Heart right ventricle (tissue), 16 donors: ENCODE measurements around the gene TJP3. TPM values are rescaled to one million over a fixed set of nuclear protein-coding genes. Genes with fewer than 3 reads are reported as not detected.

ENCODE experiments used
- ATAC-seq, 8 donors: fragments of 200-7000 bp; cut with Tn5 transposase; one replicate each; pipeline ENCODE4 v1.9.1; 2020; ENCODE audit warnings: mild to moderate bottlenecking in 8 of 8, moderate library complexity in 8 of 8, moderate number of reproducible peaks in 1 of 8
- DNase-seq, 2 donors: peaks; one replicate each; pipeline ENCODE4 v3.0.0-alpha.2; 2020
- H3K27ac ChIP-seq, 10 donors: fragments of 200-600 bp; sonication (generic) in 2 of 10; one replicate each; pipeline versions ENCODE4 v1.5.0 to v1.8.0; 2020 to 2022; ENCODE audit warnings: mild to moderate bottlenecking in 3 of 10
- H3K27me3 ChIP-seq, 7 donors: fragments of 200-600 bp; one replicate each; pipeline ENCODE4 v1.8.0; 2021 to 2022; ENCODE audit warnings: mild to moderate bottlenecking in 2 of 7
- H3K36me3 ChIP-seq, 9 donors: fragments of 200-600 bp; sonication (generic) in 1 of 9; one replicate each; pipeline versions ENCODE4 v1.5.0 to v1.8.0; 2020 to 2022; ENCODE audit warnings: mild to moderate bottlenecking in 2 of 9
- H3K4me1 ChIP-seq, 9 donors: fragments of 200-600 bp; sonication (generic) in 1 of 9; one replicate each; pipeline versions ENCODE4 v1.5.0 to v1.8.0; 2020 to 2022; ENCODE audit warnings: mild to moderate bottlenecking in 4 of 9
- H3K4me3 ChIP-seq, 10 donors: fragments of 200-600 bp; sonication (generic) in 2 of 10; one replicate each; pipeline versions ENCODE4 v1.5.0 to v1.8.0; 2020 to 2022; ENCODE audit warnings: mild to moderate bottlenecking in 7 of 10, moderate library complexity in 2 of 10
- H3K9me3 ChIP-seq, 11 donors: fragments of 200-600 bp in 10 of 11; sonication (generic) in 2 of 11; one replicate each; pipeline versions ENCODE4 v1.5.0 to v1.8.0; 2013 to 2022; ENCODE audit warnings: mild to moderate bottlenecking in 2 of 11, control low read depth in 1 of 11, moderate library complexity in 1 of 11
- CTCF ChIP-seq, 9 donors: fragments of 200-600 bp; sonication (generic) in 2 of 9; IDR thresholded peaks; one replicate each; pipeline versions ENCODE4 v1.5.0 to v1.8.0; 2021 to 2022; ENCODE audit warnings: antibody characterized with exemption in 9 of 9, mild to moderate bottlenecking in 5 of 9, moderate library complexity in 1 of 9
- WGBS, 2 donors: extraction: QIAGEN DNeasy Blood & Tissue Kit; methylation state at CpG; one replicate each; pipeline ENCODE4 v1.1.7; 2013; ENCODE audit warnings: inconsistent platforms in 1 of 2; 5-methylcytosine and 5-hydroxymethylcytosine counted together
- intact Hi-C, 10 donors: fragments of 100-400 bp; cut with DNase I; formaldehyde crosslinking; loops; one replicate each; pipeline versions ENCODE4 v1.11.1 to v1.14.2; 2022
- polyA plus RNA-seq, 2 donors: library from polyadenylated mRNA; stranded (reverse); fragments of 200-250 nt; gene quantifications; one replicate each; pipeline ENCODE4 v1.2.3, GENCODE V29; 2013
- total RNA-seq, 10 donors: library from RNA; stranded (reverse); fragmentation: NEBNext Ultra II Directional in 3 of 10; extraction: Animal tissue kit (Norgen Biotek cat#: 25700) in 3 of 10; gene quantifications; one replicate each; pipeline versions ENCODE4 v1.2.1 to v1.2.4, GENCODE V29; 2021 to 2023
- donor health status: Arrhythmogenic right ventricular cardiomyopathy.
- donor health status: ischemic (EF 13 %, LVEDD 7.1; RV severe dilation, severe dysfunction).
- donor health status: healthy with polysubstance abuse.
- donor health status: DM: no; HTN: yes; CAD: no.
- donor health status: DM: no; HTN: no; CAD: no.
- donor health status: ischemic (EF 25% LVEDD 6.9; RV normal size, moderate dysfunction).
- donor health status: ischemic (EF 25% LVEDD 5.7; RV mildly dilated, moderate dysfunction).
- donor health status: healthy.
- donor health status: DM: yes; HTN: yes; CAD: no.
- donor health status: Ischemic cardiomyopathy.
- donor health status: ischemic (EF 35%, LVEDD 5.7; RV mildly dilated, moderate dysfunction).
- donor health status: nonischemic (EF 11% LVEDD 7.7; RV severe dilation, severe dysfunction).
- donor health status: DM: yes; HTN: yes; CAD: no.
- donor health status: PGD.
- donor health status: ischemic (EF 29% LVEDD 5.4; RV normal size, mild dysfunction).
- donor health status: nonischemic (EF 23%, LVEDD 6.1; RV moderate dilation, normal function).

Gene TJP3
- total and polyA plus RNA-seq, 12 donors, result 0.06 to 0.49 (median 0.25) TPM; not detected in 8

GRCh38 chr19:3678188-3678587 is 30.0 kb upstream of the TJP3 start:
- intact Hi-C loops, result no loop called here
- Histone ChIP-seq H3K36me3 (peaks cover 0 to 21% (median 0%) of the 10 kb centered on the region in 9 donors), H3K4me1 (peaks cover 3 to 19% (median 8%) of the 10 kb centered on the region in 9 donors), H3K9me3 (peaks cover 0 to 7% (median 0%) of the 10 kb centered on the region in 11 donors), H3K4me3 (no peak overlapping the region), H3K27me3 (no peaks in the 10 kb centered on the region), H3K27ac (no peak overlapping the region)
- TF ChIP-seq CTCF (IDR thresholded peaks at IDR 0.05), result no peak
- 100% methylated on average over 3 of the region's 3 CpGs for WGBS, 2 donors
- DNase-seq (no peak), ATAC-seq (no peak)

- H3K36me3 ChIP-seq, result peaks cover 0 to 21% (median 2%) of the 10 kb centered on the region in 9 donors
- peaks cover 0 to 3% (median 0%) of the 10 kb centered on the region in 11 donors for H3K9me3 ChIP-seq
- TF ChIP-seq CTCF (IDR thresholded peaks at IDR 0.05), result no peak
- H3K4me3 ChIP-seq, result no peak overlapping the region
- no peak overlapping the region for H3K27ac ChIP-seq
- whole genome bisulfite sequencing, 2 donors, result 87 to 90% methylated on average over 12 of the region's 12 CpGs
- no peaks in the 10 kb centered on the region for H3K27me3 ChIP-seq
- DNase-seq, result no peak
- peaks cover 6 to 25% (median 11%) of the 10 kb centered on the region in 9 donors for H3K4me1 ChIP-seq
- intact Hi-C loops, result no loop called here
- ATAC-seq, result no peak
Observed at GRCh38 chr19:3679138-3679537, 29.0 kb upstream of the TJP3 start.

GRCh38 chr19:3679581-3679980 is 28.6 kb upstream of the TJP3 start:
- Histone ChIP-seq H3K9me3 (peaks cover 0 to 6% (median 4%) of the 10 kb centered on the region in 11 donors), H3K36me3 (peaks cover 0 to 25% (median 6%) of the 10 kb centered on the region in 9 donors), H3K4me1 (peaks cover 6 to 27% (median 14%) of the 10 kb centered on the region in 9 donors), H3K27me3 (no peaks in the 10 kb centered on the region), H3K4me3 (no peak overlapping the region), H3K27ac (no peak overlapping the region)
- no peak for DNase-seq
- intact Hi-C loops, result no loop called here
- 94 to 96% methylated on average over 13 of the region's 13 CpGs for WGBS, 2 donors
- TF ChIP-seq CTCF (IDR thresholded peaks at IDR 0.05), result no peak
- ATAC-seq, result no peak

GRCh38 chr19:3680939-3681338 is 27.2 kb upstream of the TJP3 start:
- ATAC-seq (no peak), DNase-seq (no peak)
- TF ChIP-seq CTCF (IDR thresholded peaks at IDR 0.05), result no peak
- Histone ChIP-seq H3K36me3 (peaks cover 0 to 23% (median 6%) of the 10 kb centered on the region in 9 donors), H3K9me3 (peaks cover 0 to 12% (median 5%) of the 10 kb centered on the region in 11 donors), H3K27ac (no peak overlapping the region), H3K4me1 (peaks cover 6 to 30% (median 14%) of the 10 kb centered on the region in 9 donors), H3K27me3 (no peaks in the 10 kb centered on the region), H3K4me3 (no peak overlapping the region)
- intact Hi-C loops, result no loop called here
- WGBS, 2 donors, result 94% methylated on average over 12 of the region's 12 CpGs
